K562 (cell line): ENCODE measurements around the gene GGA3. TPM values are rescaled to one million over a fixed set of nuclear protein-coding genes. Genes with fewer than 3 reads are reported as not detected.
A peak's percentile ranks its signal among the peaks of the same experiment; 100 is the strongest.

Experiments
- ATAC-seq: fragments of 200-7000 bp; cut with Tn5 transposase; 3 replicates; pipeline ENCODE4 v1.9.1; 2020; ENCODE audit warnings: moderate library complexity
- BruUV-seq: library from RNA; stranded (reverse); fragments of 400-500 nt; replicated peaks from 2 replicates; lab custom pipeline; 2021; lab: Mats Ljungman, UMichigan
- CTCF ChIA-PET: fragments of 300-600 bp; formaldehyde crosslinking; extraction: SDS; loops from one replicate; lab custom pipeline; 2021; ENCODE audit warnings: low intra/inter-chr PET ratio; lab: Yijun Ruan, JAX
- POLR2A ChIA-PET: fragments of 300-600, 350-650 bp; sonication (Branson Sonifier 250); formaldehyde crosslinking; extraction: SDS; loops from one replicate; lab custom pipeline; 2021; ENCODE audit warnings: antibody characterized with exemption, inconsistent platforms; lab: Yijun Ruan, JAX
- DNase-seq, 4 experiments: peaks; one replicate each; pipeline versions ENCODE4 v3.0.0 to v3.0.0-alpha.2; 2011 to 2018; ENCODE audit warnings: low spot score in 3 of 4, mixed read lengths in 3 of 4; ENCODE audit errors: extremely low read depth in 1 of 4
- FAIRE-seq: peaks from 2 replicates; lab custom pipeline; 2011; peaks lifted over from hg19 to GRCh38; lab: Jason Lieb, UNC
- H2AFZ ChIP-seq: 2 replicates; pipeline ENCODE4 v1.6.0; 2011; ENCODE audit warnings: low read depth, low read length, control low read depth, inconsistent platforms
- H3K27ac ChIP-seq: fragments of 200-600 bp; 3 replicates; pipeline ENCODE4 v1.8.0; 2011; ENCODE audit warnings: low read depth, mild to moderate bottlenecking, control low read depth, inconsistent platforms, low read length, moderate library complexity, mixed read lengths; ENCODE audit errors: extremely low read depth
- H3K27me3 ChIP-seq, 2 experiments: fragments of 300-600 bp in 1 of 2; 2 replicates in 1 of 2; 3 replicates in 1 of 2; pipeline versions ENCODE4 v1.6.0 to v1.8.0; 2011; ENCODE audit warnings: inconsistent platforms in 2 of 2, low read length in 2 of 2, mild to moderate bottlenecking in 1 of 2, mixed read lengths in 1 of 2, moderate library complexity in 1 of 2; ENCODE audit not compliant: control insufficient read depth in 2 of 2, insufficient read depth in 2 of 2
- H3K36me3 ChIP-seq: fragments of 300-600 bp; 3 replicates; pipeline ENCODE4 v1.8.0; 2011; ENCODE audit warnings: mild to moderate bottlenecking, low read length, inconsistent platforms; ENCODE audit not compliant: control insufficient read depth, insufficient read depth
- H3K4me1 ChIP-seq, 2 experiments: fragments of 200-600 bp in 1 of 2; replicated peaks in 1 of 2; 2 replicates in 1 of 2; 3 replicates in 1 of 2; pipeline versions ENCODE4 v1.5.1 to v1.8.0; 2011; ENCODE audit warnings: inconsistent platforms in 2 of 2, low read length in 2 of 2, mild to moderate bottlenecking in 1 of 2, mixed read lengths in 1 of 2, moderate library complexity in 1 of 2; ENCODE audit not compliant: control insufficient read depth in 2 of 2, insufficient read depth in 2 of 2
- H3K4me2 ChIP-seq: 2 replicates; pipeline ENCODE4 v1.6.1; 2011; ENCODE audit warnings: low read length, control low read depth, inconsistent platforms, mixed read lengths; ENCODE audit not compliant: insufficient read depth
- H3K4me3 ChIP-seq: fragments of 200-600 bp; sonication (generic), shearing (Covaris generic); 2 replicates; pipeline ENCODE4 v1.5.1; 2016; ENCODE audit warnings: control low read depth, inconsistent platforms
- H3K79me2 ChIP-seq: fragments of 200-600 bp; 3 replicates; pipeline ENCODE4 v1.8.0; 2011; ENCODE audit warnings: low read length, inconsistent platforms; ENCODE audit not compliant: control insufficient read depth, insufficient read depth
- H3K9ac ChIP-seq, 2 experiments: 2 replicates each; pipeline versions ENCODE4 v1.6.0 to v1.6.1; 2011; ENCODE audit warnings: low read depth in 2 of 2, low read length in 2 of 2, control low read depth in 1 of 2, inconsistent platforms in 1 of 2, mild to moderate bottlenecking in 1 of 2, mixed read lengths in 1 of 2; ENCODE audit not compliant: insufficient read depth in 1 of 2
- H3K9me1 ChIP-seq: one replicate; pipeline ENCODE4 v1.6.0; 2011; ENCODE audit warnings: inconsistent platforms, mild to moderate bottlenecking, low read length, moderate library complexity; ENCODE audit not compliant: control insufficient read depth, insufficient read depth
- H3K9me3 ChIP-seq: replicated peaks from 2 replicates; pipeline ENCODE4 v1.5.1; 2011; ENCODE audit warnings: low read depth, low read length, inconsistent platforms; ENCODE audit not compliant: control insufficient read depth, insufficient read depth
- H4K20me1 ChIP-seq: replicated peaks from 2 replicates; pipeline ENCODE4 v1.6.1; 2011; ENCODE audit warnings: low read length, inconsistent platforms, mixed read lengths; ENCODE audit not compliant: control insufficient read depth, insufficient read depth
- WGBS: fragments of 100-300 bp; shearing (Covaris generic); methylation state at CpG from one replicate; pipeline ENCODE4 v1.1.6; 2016; ENCODE audit warnings: low coverage, mixed read lengths; ENCODE audit not compliant: insufficient coverage; ENCODE audit errors: missing lambda C conversion rate; 5-methylcytosine and 5-hydroxymethylcytosine counted together
- in situ Hi-C: fragments of 300-500 bp; cut with MboI; formaldehyde crosslinking; loops from 4 replicates; pipeline ENCODE4 v1.15.0; 2018; ENCODE audit warnings: inconsistent platforms, mixed read lengths
- intact Hi-C: fragments of 100-400 bp; cut with micrococcal nuclease; formaldehyde crosslinking; loops from 2 replicates; pipeline ENCODE4 v1.14.2; 2022
- polyA plus RNA-seq, 8 experiments: library from polyadenylated mRNA; depleted of rRNA in 4 of 8; stranded (reverse) in 5 of 8; unstranded in 3 of 8; fragments of >200 nt; fragmentation: Nextera tagmentation in 2 of 8; fragmentation: Illumina TruSeq in 1 of 8; extraction: Ambion mirVana in 2 of 8; extraction: Trizol in 1 of 8; gene quantifications; 2 replicates each; pipeline versions ENCODE4 v1.2.1 to v1.2.3, GENCODE V29; 2011 to 2014; ENCODE audit warnings: inconsistent platforms in 1 of 8, missing spikeins in 1 of 8
- total RNA-seq, 7 experiments: library from RNA; depleted of rRNA in 6 of 7; stranded (reverse); fragments of >200 nt in 6 of 7; fragmentation: Illumina TruSeq in 2 of 7; extraction: Trizol in 2 of 7; gene quantifications; 2 replicates each; pipeline versions ENCODE4 v1.2.1 to v1.2.3, GENCODE V29; 2011 to 2021; ENCODE audit warnings: low replicate concordance in 1 of 7
- TF ChIP-seq, protein P1 (sequence below): fragments of 450-650 bp; IDR thresholded peaks from 2 replicates; pipeline ENCODE4 v1.6.1; 2016; ENCODE audit warnings: missing biosample characterization, missing genetic modification characterization

Gene GGA3
- total and polyA plus RNA-seq, 9 of the 15 experiments (the other 6 are each of a cell fraction or from before 2014, with no cell fraction given) = 5.7 to 64.9 (median 25.4) TPM

DNA sequence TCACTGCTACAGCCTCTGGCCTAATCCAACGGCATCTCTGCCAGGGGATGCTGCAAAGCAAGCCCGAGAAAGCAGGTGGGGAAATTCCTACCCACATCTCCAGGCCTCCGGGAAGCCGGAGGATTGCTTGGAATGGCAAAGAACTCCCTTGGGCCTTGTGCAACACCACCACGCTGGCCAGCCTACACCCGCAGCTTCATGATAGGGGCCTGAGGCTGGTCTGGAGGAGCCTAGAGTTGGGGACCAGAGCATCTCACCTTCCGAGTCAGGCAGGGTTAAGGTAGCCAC, 20.3 kb downstream of the GGA3 start:
- FAIRE-seq = no peak
- H3K79me2 ChIP-seq = no peaks in the 10 kb centered on the region
- H3K27me3 ChIP-seq = no peaks in the 10 kb centered on the region
- intact Hi-C loops (loop anchor here (2.0 kb wide), 1 partner anchor 20 kb away; the partner anchor contains the start of genes GGA3 and MRPS7), in situ Hi-C loops (no loop called here)
- H3K9me1 ChIP-seq = no peaks in the 10 kb centered on the region
- WGBS = 93% methylated on average over 7 of the region's 7 CpGs
- no peak for ATAC-seq
- H3K9me3 ChIP-seq = no peaks in the 10 kb centered on the region
- no TSS peak for BruUV-seq
- DNase-seq = no peak
- peak overlapping the region; percentile 23; the same call in 2 of the 3 replicates for H3K27ac ChIP-seq
- H4K20me1 ChIP-seq = peaks cover 27% of the 10 kb centered on the region
- H3K4me1 ChIP-seq = peaks cover 19 to 42% of the 10 kb centered on the region in 2 experiments
- no peak overlapping the region for H2AFZ ChIP-seq
- TF ChIP-seq, protein P1, sequence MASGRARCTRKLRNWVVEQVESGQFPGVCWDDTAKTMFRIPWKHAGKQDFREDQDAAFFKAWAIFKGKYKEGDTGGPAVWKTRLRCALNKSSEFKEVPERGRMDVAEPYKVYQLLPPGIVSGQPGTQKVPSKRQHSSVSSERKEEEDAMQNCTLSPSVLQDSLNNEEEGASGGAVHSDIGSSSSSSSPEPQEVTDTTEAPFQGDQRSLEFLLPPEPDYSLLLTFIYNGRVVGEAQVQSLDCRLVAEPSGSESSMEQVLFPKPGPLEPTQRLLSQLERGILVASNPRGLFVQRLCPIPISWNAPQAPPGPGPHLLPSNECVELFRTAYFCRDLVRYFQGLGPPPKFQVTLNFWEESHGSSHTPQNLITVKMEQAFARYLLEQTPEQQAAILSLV (tag) = no peak
- H3K4me3 ChIP-seq = no peak overlapping the region
- peaks cover 98% of the 10 kb centered on the region for H3K36me3 ChIP-seq
- ChIA-PET CTCF (interaction anchor here (1.0 to 3.1 kb wide), 4 partner anchors 20 to 507 kb away, joined by 3 to 20 read pairs (median 8); partner anchors contain the start of genes GGA3, MIF4GD and MRPS7), POLR2A (interaction anchor here (0.7 to 3.1 kb wide), 18 partner anchors 11 to 513 kb away, joined by 3 to 38 read pairs (median 6); partner anchors contain the start of genes GGA3, MIF4GD, MRPS7 and NUP85)
- H3K9ac ChIP-seq = peak overlapping the region; percentile 16 to 38; a peak in 2 of 4 replicates
- no peak overlapping the region for H3K4me2 ChIP-seq
